C4-2B (cell line): ENCODE results near the gene DPPA5.
A peak's percentile ranks its signal among the peaks of the same experiment; 100 is the strongest.
"Not testable (repeated sequence)": the region's sequence is repeated elsewhere in the genome, so short reads cannot be mapped to it uniquely, and the experiment has no call there.

ENCODE experiments used
- H3K27ac ChIP-seq: fragments of 450-650 bp; 2 replicates; pipeline ENCODE4 v1.5.1; 2017
- ZFX ChIP-seq: fragments of 450-650 bp; IDR thresholded peaks from 2 replicates; pipeline ENCODE4 v1.6.1; 2017
- TF ChIP-seq, protein P1 (sequence below): fragments of 450-650 bp; conservative IDR thresholded peaks from 2 replicates; pipeline ENCODE4 v1.5.1; 2017; ENCODE audit warnings: mild to moderate bottlenecking

Gene DPPA5

DNA sequence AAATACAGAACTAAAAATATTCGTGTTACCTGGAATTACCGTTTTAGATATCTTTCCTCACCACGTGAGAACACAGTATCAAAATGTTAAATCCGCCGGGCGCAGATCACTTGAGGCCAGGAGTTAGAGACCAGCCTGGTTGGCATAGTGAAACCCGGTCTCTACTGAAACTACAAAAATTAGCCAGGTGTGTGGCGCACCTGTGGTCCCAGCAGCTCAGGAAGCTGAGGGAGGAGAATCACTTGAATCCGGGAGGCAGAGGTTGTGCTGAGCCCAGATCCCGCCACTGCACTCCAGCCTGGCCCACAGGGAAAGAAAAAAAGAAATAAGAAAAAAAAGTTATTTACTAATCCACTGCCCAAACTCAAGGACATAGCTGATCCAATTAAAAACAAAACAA lies 35.8 kb upstream of the DPPA5 start:
- no peak for TF ChIP-seq ZFX
- TF ChIP-seq, protein P1, sequence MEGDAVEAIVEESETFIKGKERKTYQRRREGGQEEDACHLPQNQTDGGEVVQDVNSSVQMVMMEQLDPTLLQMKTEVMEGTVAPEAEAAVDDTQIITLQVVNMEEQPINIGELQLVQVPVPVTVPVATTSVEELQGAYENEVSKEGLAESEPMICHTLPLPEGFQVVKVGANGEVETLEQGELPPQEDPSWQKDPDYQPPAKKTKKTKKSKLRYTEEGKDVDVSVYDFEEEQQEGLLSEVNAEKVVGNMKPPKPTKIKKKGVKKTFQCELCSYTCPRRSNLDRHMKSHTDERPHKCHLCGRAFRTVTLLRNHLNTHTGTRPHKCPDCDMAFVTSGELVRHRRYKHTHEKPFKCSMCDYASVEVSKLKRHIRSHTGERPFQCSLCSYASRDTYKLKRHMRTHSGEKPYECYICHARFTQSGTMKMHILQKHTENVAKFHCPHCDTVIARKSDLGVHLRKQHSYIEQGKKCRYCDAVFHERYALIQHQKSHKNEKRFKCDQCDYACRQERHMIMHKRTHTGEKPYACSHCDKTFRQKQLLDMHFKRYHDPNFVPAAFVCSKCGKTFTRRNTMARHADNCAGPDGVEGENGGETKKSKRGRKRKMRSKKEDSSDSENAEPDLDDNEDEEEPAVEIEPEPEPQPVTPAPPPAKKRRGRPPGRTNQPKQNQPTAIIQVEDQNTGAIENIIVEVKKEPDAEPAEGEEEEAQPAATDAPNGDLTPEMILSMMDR, result no peak
- H3K27ac ChIP-seq, result no peak overlapping the region

DNA sequence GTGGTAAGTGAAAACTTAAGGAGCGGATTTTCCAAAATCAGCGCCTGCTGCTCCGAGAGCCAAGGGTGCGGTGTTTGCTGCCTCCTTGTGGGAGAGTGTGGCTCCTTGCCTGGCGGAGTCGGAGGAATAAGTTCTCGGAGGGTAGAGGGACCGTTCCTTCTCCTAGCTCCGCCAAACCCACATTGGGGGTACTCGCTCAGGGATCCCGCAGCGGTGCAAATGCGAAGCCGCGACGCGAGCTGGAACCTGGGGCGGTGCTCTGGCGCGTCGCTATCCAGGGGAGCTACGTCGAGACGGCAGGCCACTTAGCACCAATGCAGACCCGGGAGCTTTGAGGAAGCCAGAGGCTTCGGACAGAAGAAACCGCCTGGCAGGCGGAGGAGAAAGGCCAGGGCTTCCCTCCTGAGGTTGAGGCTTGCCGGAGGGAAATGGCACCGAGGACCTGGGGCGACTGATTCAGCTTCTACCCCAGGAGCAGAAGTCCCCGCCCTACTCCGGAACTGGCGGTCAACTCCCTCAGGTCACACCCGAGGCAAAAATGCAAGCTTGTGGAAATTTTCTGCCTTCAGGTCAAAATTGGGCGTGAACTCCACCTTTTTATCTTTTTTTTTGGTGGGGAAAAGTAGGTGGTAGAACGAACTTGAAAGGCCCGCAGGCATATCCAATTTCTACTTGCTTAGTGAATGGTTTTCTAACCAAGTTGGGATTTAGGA lies 34.9 kb upstream of the DPPA5 start:
- H3K27ac ChIP-seq, result no peak overlapping the region
- TF ChIP-seq, protein P1, result peak; percentile 76
- TF ChIP-seq ZFX, result no peak

DNA sequence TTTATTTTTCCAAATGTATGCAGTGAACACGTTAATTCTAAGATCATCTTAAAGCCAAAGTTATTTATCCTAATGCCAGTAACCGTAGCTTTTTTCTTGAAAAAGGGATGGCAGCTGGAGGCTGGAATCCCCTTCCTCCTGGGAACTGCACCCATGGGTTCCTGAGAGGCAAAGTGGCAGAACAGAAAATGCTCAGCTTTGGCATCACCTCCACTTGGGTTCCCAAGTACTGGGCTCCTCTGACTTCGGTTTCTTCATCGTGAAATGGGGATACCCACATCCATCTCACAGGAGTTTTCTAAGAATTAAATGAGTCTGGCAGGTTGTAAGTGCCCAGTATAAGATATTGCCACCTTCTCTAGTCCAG lies 34.3 kb upstream of the DPPA5 start:
- TF ChIP-seq, protein P1, result no peak
- TF ChIP-seq ZFX, result no peak
- no peak overlapping the region for H3K27ac ChIP-seq

DNA sequence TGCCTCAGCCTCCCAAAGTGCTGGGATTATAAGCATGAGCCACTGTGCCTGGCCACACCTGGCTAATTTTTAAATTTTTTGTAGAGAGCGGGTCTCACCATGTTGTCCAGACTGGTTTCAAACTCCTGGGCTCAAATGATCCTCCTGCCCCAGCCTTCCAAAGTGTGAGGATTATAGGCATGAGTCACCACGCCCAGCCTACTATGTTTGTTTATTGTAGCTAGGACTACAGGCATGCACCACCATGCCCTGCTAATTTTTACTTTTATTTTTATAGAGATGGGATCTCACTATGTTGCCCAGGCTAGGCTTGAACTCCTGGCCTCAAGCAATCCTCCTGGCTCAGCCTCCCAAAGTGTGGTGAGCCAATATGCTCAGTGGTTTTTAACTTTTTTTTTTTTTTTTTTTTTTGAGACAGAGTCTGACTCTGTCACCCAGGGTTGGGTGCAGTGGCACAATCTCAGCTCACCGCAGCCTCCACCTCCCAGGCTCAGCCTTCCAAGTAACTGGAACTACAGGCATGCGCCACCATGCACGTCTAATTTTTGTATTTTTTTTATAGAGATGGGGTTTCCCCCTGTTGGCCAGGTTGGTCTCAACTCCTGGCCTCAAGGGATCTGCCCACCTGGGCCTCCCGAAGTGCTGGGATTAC lies 28.5 kb upstream of the DPPA5 start:
- TF ChIP-seq, protein P1, result no peak
- no peak for TF ChIP-seq ZFX
- no peak overlapping the region for H3K27ac ChIP-seq

DNA sequence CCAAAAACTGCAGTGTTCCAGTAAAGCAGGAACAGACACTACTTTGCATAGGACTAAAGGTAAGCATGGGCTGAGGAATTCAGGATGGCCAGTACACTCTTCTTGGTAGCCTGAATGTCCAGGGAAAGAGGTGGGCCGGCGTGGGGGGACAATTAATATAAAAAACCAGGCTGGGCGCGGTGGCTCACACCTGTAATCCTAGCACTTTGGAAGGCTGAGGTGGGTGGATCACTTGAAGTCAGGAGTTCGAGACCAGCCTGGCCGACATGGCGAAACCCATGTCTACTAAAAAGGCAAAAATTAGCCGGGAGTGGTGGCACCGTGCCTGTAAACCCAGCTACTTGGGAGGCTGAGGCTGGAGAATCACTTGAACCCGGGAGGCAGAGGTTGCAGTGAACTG lies 27.5 kb upstream of the DPPA5 start:
- not testable (repeated sequence) for H3K27ac ChIP-seq

DNA sequence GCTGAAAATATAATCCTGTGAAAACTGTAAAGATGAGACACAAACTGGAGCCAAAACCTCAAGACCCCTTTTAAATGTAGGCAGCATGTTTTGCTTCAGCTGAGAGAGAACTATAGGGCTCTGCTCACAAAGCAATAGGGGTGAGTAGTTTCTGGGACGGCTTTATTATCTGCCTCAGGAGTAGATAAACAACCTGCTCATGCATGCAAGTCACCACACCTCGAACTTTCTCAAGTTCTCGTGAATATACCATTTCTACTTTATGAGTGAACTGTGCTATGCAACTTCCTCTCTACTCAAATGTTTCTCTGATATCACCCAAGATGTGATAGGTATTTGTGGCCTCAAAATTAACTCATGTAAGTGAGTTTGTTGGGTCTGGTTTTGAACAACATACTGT lies 23.1 kb upstream of the DPPA5 start:
- H3K27ac ChIP-seq, result no peak overlapping the region
- TF ChIP-seq ZFX, result no peak
- TF ChIP-seq, protein P1, result no peak

DNA sequence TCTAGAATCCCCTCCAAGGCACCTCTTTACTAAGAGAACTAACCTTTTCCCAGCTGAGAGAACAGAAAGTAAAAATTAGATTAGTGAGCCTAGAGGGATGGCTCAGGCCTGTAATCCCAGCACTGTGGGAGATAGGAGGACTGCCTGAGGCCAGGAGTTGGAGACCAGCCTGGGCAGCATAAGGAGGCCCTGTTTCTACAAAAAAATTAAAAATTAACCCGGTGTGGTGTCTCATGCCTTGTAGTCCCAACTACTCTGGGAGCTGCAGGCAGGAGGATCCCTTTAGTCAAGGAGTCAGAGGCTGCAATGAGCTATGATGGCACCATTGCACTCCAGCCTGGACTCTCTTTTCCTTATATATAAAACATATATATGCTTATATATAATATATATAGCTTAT lies 21.1 kb upstream of the DPPA5 start:
- no peak for TF ChIP-seq ZFX
- TF ChIP-seq, protein P1, result no peak
- no peak overlapping the region for H3K27ac ChIP-seq

DNA sequence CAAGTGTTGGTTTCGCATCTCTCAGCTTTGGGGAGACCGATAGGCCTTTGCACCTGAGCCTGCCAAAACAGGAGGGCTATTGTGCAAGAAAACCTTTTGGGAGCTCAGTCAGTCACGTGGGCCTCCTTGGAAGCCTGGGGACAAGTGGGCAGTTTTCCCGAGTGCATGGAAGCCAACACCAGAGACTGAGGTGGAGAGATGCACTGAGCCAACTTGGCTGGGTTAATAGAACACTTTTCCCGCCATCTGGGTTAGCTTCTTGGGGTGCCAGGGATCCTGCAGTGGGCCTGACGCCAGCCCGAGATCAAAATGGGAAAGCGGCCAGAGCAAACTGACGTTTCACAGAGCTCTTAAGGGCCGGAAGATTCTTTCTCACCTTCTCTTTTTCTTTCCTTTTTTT lies 18.4 kb upstream of the DPPA5 start:
- no peak overlapping the region for H3K27ac ChIP-seq
- no peak for TF ChIP-seq ZFX
- TF ChIP-seq, protein P1, result no peak
